Measurements from ENCODE around the gene ARF1.

The ARF1 gene

DNA sequence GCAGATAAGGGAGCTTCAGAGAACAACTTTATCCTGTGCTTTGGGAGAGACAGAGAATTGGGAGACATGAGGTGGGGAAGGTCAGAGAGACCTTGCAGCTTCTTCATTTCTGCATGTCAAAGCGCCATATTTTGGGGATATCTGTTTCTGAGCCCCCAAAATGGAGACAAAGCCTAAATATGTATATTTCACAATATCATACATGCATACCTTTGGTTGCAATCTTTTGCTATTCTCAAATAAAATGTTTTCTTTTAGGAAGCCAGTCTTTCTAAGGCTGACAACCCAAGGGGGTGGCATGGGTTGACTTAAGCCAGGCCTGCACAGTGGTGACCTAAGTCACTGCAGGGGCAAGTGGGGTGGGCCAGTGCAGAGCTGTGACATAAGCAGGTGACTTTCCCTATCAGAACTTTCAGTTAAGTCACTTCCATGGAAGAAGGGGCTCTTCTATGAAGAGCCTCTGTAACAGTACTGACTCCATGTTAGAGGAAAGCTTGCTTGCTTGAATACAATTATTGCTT is 40.5 kb downstream of the ARF1 start:
- DNase-seq (ENCODE audit: low read depth, low spot score), result no peak

DNA sequence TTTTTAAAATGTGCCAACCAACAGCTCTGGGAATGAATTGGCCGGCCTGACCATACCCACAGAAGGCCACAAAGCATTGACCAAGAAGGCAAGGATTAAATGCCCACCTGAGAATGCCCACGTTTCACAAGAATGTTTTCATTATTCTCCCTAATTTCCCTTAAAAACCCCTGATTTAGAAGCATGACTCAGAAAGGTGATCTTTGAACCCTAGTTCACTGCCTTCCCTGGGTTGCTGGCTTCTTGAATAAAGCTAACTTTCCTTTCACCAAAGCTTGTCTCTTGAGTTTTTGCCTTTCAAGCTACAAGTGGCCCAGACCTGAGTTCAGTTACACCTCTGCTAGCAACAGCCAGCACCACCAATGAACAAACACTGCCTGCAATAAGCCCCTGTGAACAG is 41.0 kb downstream of the ARF1 start:
- DNase-seq (ENCODE audit: low read depth, low spot score), result no peak

DNA sequence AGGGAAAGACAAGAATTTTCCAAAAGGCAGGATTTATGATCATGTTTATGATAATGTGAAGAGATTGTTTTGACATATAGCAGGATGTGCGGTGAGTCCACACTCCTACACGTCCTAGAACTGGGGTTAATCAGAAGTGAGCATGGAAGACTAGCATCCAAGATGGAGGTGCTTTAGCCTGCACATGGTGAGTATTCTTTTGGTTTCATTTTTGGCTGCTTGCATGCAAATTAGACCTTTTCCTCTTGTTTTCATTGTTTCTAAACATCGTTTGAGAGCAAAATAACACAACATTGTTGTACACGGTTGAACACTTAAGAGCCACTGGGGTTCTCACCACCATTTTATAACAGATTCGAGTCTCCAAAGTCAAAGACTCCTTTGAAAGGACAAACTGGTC is 42.7 kb downstream of the ARF1 start:
- no peak for DNase-seq (ENCODE audit: low read depth, low spot score)

DNA sequence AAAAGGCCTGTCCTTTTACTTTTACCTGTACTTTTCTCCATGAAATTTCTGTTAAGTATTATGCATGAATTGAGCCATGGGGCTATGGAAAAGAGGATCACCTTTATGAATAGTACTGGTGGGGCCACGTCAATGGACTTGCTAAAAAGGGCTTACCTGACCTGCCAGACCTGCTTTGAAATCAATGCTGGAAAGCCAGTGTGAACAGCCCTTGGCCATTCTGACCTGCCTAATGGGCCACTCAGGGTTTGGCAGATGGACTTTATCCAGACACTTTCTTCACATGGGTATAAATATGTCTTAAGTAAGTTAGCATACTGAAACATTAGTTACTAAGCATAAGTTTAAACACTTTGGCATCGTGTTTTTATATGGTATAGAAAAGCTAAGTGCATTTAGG is 49.3 kb downstream of the ARF1 start:
- DNase-seq (ENCODE audit: low read depth, low spot score), result no peak

DNA sequence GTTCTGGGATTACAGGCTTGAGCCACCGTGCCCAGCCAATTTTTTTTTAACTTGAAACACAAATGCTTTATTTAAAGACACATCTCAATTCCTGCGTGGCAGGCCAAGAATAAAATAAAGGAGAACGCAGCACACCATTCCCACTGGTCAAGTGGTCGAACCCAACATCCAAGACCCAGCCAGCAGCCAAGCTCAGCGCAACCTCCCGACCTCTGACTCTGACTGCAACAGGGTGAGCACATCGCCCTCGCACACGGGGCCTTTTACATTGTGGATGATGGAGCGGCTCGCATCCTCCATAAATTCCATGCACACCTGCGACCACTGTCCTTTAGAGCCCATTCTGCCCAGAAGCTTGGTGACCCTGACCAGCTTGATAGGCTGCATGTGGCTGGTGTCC is 52.1 kb downstream of the ARF1 start:
- no peak for DNase-seq (ENCODE audit: low read depth, low spot score)

DNA sequence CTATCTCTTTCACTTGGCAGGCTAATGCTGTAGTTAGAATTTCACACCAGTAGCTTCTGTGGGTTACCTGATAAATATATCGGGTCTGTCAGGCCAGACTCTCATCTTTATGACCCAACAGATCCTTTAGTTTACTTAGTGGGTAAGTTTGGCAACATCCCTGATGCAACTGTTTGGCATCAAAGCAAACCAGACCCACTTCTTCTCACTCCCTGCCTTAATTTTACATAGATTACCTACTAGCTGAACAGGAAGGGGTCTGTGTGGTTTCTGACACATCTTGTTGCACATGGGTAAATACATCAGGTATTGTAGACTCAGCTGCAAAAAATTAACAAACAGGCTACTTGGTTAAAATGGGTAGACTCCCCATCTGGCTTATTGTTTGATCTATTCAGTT is 54.4 kb downstream of the ARF1 start:
- no peak for DNase-seq (ENCODE audit: low read depth, low spot score)

DNA sequence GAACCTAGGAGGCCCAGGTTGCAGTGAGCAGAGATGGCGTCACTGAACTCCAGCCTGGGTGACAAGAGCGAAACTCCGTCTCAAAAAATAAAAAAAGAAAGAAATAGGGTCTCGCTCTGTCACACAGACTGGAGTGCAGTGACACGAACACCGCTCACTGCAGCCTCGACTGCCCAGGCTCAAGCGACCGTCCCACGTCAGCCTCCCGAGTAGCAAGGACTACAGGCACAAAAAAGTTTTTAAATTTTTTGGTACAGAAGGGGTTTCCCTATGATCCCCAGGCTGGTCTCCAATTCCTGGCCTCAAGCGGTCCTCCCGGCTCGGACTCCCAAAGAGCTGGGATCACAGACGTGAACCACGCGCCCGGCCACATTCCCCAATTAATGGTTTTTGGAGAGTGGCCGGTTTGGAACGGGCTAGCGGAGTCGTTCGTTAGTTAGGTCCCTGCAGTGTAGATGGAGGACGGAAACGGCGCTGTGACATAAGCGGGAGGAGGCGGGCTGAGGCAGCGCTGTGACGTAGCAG is 57.0 kb downstream of the ARF1 start:
- no peak for DNase-seq (ENCODE audit: low read depth, low spot score)

DNA sequence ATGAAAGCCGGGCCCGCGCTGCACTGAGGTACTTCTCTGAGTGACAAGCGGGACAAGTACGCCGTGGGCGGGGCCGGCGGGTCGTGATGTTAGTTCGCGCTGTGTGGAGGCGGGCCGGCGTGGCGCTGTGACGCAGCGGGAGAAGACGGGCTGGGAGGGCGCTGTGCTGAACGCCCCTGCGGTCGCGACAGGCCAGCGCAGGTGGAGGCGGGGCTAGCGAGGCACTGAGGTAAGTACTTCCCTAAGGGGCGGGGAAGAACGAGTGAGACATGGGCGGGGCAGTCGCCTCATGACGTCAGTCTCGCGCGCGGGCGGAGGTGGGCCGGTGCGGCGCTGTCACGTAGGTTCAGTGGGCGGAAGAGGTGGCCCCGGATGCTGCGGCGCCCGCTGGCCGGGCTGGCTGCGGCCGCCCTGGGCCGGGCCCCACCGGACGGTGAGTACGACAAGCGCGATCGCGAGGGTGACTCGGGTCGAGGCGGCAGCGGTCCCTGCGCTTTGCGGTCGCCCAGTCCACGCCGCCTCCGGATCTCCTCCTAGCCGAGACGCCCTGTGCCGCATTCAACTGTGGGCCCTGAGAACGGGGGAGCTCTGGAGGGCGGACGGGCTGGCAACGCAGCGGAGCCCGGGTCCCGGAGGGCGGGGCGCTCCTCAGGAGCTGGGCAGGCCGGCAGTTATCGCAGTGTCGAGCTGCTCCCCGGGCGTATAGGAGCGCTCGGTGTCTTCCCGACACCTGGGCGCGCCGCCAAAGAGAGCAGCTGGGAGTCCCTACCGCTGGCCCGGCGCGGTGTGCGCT is 57.6 kb downstream of the ARF1 start, which contains the start of gene GUK1:
TSS of gene GUK1 (plus strand) at position 349 of the 793 bp plus-strand sequence. CDS start at position 373, 24 bp downstream.
- peak; percentile 94 for DNase-seq (ENCODE audit: low read depth, low spot score)

DNA sequence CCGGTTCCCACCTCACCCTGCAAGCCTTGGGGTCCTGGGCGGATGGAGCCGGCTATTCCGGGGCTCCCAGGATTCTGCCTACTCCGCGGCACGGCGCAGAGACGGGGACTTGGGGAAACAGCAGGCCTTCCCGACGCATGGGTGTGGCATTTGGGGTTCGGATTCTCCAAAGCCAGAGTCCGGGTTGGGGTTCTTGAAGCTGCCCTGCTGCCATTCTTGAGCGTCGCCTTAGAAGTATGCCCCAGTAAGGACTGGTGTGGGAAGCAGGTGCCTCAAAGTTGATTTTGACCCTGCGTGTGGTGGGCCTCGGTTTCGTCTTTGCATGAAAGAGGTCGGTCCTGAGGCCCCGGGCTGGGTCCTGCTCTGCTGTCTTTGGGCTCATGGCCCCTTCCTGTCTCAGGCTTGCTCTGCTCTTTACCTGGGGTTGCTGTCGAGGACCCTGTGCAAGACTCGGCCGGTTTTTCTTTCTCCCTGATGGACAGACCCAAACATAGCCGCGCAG is 58.3 kb downstream of the ARF1 start:
- no peak for DNase-seq (ENCODE audit: low read depth, low spot score)

DNA sequence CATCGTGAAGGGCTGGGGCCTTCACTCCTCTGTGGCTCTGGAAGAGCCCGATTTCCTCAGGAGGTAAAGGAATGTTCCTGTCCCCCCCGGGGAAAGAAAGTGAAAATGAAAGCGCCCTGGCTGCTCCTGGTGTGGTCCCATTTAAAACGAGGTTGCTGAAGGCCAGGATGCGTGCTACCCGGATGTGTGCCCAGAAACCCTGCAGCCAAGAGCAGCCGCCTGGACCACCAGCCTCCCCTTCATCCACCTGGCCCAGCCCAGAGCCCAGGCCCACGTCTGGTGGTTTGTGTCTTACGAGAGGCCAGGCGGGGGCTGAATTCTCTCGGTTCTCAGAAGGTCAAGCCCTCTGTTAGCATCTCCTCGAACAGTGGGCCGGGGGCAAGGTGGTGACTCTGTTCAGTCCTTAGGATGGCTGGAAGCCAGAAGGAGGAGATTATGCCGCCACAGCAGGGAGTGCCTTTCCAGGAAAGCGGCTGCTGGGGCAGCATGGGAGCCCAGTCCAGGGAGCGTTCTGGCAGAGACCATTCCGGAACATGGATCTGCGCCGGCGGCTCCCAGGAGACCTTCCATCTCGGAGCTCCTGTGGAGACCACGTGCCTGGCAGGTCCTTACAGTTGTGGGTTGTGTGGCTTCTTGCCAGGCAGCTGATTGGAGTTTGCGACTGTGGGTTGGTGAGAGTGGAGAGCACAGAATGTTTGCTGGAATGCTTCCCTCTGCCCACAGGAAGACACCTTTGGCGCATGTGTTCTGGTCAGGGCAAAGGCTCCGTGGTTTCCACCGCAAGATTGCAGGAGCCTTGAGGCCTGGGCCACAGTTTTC is 58.9 kb downstream of the ARF1 start:
- no peak for DNase-seq (ENCODE audit: low read depth, low spot score)

DNA sequence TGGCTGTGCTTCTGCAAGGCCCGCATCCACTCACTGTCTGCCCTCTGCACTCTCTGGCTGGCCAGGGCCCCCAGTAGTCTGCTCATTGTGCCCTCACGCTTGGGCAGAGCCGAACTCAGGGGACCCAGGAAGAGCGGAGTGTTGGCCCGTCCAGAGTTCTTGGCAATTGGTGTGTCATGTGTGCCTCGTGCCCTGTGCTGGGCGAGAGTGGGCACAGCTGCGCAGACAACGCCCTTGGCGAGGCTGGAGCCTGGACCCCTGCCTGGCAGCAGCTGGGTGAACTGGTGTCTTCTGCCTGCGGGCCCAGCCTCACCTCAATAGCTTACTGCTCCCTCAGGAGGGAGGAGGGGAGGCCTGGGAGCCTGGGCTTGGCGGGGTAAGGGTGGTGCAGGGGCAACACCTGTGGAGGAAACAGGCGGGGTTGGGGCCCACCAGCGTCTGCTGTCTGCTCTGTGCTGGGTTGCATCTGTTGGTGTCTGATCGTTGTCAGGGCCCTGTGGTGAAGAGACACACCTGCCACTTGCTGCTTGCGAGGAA is 59.7 kb downstream of the ARF1 start:
- no peak for DNase-seq (ENCODE audit: low read depth, low spot score)

DNA sequence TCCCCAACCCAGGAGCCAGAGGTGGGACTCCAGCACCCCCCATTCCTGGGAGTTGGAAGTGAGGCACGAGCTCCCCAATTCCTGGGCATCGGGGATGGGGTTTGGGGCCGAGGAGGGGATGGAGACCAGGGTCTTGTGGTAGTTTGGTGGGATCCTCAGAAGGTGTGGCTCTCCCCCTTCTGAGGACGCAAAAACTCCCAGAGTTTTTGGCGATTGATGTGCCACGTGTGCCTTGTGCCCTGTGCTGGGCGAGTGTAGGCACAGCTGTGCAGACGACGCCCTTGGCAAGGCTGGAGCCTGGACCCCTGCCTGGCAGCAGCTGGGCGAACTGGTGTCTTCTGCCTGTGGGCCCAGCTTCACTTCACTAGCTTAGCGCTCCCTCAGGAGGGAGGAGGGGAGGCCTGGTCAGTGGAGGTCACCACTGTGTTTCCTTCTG is 60.2 kb downstream of the ARF1 start:
- no peak for DNase-seq (ENCODE audit: low read depth, low spot score)

DNA sequence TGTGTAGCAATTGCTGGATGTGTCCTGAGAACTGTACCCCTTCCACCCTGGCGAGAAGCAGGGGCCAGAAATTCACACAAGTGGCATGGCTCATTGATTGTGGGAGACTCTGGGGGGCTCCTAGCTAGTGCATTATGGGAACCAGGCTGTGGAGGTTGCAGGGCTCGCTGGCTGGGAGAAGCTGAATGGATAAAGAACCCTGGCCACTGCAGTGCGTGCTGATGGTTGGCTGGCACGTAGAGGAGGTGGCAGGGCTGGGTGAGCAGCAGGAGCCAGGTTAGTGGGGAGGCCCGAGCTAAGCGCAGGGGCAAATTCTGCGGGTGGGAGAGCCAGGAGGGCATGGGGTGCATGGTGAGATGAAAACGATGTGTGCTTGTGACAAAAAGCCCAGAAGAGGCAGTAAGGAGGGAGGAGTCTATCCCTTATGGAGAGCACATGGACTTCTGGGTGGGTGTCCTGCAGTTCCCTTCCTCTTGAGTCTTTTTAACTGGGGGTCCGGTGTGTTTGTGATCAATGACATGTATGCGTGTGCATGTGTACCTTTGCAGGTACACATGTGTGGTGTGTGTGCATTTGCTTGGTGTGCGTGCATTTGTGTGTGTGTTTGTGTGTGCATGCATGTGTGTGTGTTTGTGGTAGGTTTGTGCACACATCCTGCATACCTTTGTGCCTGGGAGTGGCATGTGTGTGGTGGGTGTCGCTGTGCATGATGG is 61.1 kb downstream of the ARF1 start:
- DNase-seq (ENCODE audit: low read depth, low spot score), result no peak

DNA sequence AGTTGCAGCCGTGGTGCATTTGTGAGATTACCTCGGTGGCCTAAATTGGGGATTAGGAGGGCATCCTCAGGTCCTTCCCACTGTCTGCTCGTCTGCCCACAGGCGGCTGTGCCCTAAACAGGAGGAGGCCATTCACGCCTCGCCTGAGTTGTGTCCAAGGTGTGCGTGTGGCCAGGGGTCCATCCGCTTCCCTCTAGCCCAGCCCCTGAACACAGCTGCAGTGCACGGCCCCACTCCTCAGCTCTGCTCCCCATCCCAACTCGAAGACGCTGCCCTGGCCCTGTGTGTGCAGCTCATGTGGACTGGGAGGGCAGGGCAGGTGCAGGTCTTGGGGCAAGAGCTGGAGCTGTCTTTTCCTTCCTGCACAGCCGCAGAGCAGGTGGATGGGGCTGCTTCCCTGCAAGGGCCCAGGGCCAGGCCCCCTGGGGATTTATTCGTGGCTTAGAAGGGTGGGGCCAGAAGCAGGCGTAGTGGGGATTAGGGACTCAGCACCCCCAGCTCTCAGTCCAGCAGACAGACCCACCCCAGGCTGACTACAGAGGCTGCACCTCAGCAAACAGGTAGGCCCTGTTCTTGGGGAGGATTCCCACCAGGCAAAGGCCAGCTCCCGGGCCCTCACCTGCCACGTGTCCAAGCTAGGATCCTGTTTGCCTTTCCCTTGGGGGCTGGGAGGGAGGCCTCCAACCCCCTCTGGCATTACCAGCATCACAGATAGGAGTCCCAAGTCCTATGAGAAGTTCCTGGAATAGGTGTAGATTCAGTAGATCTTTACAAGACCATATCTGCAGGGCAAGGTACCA is 61.9 kb downstream of the ARF1 start:
- DNase-seq (ENCODE audit: low read depth, low spot score), result no peak

DNA sequence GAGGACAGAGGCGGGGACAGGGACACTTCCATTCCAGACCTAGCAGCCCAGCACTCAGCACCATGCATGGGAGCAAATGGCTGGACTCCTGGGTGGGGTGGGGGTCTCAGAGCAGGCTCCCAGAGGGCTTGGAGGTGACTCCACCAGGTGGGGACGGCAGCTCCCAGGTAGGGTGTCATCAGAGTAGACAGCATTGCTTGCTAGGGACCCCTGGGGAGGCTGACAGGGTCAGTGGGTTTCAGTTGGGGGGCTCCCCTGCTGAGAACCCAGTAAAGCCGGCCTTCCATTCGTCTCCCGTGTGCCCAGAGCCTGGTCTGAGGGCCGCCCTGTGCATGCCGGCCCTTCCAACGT is 62.5 kb downstream of the ARF1 start:
- no peak for DNase-seq (ENCODE audit: low read depth, low spot score)

DNA sequence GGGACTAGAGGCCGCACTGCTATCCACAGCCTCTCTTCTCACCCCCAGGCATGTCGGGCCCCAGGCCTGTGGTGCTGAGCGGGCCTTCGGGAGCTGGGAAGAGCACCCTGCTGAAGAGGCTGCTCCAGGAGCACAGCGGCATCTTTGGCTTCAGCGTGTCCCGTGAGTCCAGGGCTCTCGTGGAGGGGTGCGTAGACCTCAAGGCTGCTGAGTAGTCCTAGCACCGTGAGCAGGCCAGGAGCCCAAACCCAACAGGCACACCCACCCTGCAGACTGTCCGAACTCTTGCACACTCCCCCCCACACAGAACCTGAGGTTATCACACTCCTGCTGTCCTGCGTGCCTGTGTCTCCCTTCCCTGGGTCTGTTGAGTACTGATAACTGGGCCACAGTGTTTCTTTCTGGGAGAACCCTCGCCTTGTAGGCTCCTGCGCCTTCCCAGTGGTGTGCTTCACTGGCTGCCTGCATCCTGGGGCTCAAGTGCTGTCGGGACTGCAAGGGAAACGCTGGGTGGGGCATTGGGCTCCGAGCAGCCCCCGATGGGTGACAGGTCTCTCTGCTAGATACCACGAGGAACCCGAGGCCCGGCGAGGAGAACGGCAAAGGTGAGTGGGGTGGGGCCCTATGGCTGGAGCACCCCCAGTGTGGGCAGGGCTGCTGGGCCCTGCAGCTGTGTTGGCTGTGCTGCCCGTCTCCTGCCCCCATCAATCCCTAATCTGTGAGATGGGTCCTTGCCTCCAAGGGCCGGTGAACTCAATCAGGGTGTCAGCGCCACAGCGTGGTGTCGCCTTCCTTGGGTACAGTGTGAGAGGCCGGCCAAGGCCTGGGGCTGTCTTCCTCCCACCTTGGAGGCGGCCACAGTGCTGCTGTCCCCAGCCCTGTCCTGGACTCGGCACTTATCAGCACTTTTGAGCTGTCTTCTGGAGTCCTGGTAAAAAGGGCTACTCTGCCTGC is 63.2 kb downstream of the ARF1 start:
- no peak for DNase-seq (ENCODE audit: low read depth, low spot score)

DNA sequence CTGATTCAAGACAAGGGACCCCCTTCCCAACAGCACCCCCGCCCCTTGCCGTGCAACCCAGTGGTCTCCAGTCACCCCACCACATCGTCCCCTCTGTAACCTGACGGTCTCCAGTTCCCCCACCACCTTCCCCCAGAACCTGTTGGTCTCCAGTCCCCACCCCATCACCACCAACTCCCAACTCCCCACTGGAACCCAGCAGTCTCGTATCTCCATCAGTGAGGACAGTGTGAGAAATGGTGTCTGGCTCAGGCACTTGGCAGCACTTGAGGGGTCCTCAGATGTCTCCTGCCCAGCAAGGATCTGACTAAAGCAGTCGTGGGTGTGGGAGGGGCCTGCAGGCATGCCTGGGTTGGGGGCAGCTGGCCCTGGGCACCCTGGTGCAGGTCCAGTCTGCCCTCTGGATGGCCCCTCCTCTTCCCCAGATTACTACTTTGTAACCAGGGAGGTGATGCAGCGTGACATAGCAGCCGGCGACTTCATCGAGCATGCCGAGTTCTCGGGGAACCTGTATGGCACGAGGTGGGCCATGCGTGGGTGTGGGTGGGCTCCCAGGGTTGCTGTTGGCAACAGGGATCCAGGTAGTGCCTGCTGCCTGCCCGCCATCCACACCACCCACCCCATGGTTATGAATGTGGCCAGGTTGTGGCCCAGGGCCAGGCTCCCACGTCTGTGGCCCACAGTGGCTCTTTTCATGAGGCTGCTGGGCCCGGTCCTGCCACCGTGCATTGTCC is 64.1 kb downstream of the ARF1 start:
- no peak for DNase-seq (ENCODE audit: low read depth, low spot score)

DNA sequence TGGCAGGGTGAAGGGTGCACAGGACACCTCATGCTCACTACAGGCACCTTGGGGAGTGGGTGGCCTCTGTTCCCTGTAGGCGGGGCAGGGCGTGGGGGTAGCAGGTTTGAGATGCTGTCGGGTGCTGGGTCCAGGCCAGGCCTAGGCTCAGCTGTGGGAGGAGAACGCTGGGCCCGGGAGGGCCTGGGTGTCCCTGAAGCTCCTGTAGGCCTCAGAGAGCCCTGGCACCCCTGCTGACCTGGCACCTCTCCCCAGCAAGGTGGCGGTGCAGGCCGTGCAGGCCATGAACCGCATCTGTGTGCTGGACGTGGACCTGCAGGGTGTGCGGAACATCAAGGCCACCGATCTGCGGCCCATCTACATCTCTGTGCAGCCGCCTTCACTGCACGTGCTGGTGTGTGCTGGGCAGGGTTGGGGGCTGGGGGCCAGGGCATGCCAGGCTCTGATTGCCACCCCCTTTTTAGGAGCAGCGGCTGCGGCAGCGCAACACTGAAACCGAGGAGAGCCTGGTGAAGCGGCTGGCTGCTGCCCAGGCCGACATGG is 64.7 kb downstream of the ARF1 start:
- DNase-seq (ENCODE audit: low read depth, low spot score), result no peak
